Right lobe of liver (tissue), 6 donors: ENCODE results near the gene TMEM256. TPM values are rescaled to one million over a fixed set of nuclear protein-coding genes. Genes with fewer than 3 reads are reported as not detected.

ENCODE experiments used
- ATAC-seq, 4 donors: fragments of 200-7000 bp; cut with Tn5 transposase; one replicate each; pipeline ENCODE4 v1.9.1; 2020; ENCODE audit warnings: mild to moderate bottlenecking in 4 of 4, moderate library complexity in 4 of 4
- DNase-seq, 3 donors: peaks; one replicate each; pipeline ENCODE4 v3.0.0-alpha.2; 2020
- H3K27ac ChIP-seq, 3 donors: fragments of 200-600 bp; one replicate each; pipeline ENCODE4 v1.8.0; 2022
- H3K27me3 ChIP-seq, 2 donors: fragments of 200-600 bp; one replicate each; pipeline ENCODE4 v1.8.0; 2022
- H3K36me3 ChIP-seq, 4 donors: fragments of 200-600 bp; sonication (generic) in 1 of 4; one replicate each; pipeline versions ENCODE4 v1.5.1 to v1.8.0; 2017 to 2022; ENCODE audit warnings: control low read depth in 1 of 4
- H3K4me1 ChIP-seq, 4 donors: fragments of 200-600 bp; sonication (generic) in 1 of 4; one replicate each; pipeline versions ENCODE4 v1.5.1 to v1.8.0; 2017 to 2022; ENCODE audit warnings: control low read depth in 1 of 4
- H3K4me3 ChIP-seq, 3 donors: fragments of 200-600 bp; one replicate each; pipeline ENCODE4 v1.8.0; 2022
- H3K9me3 ChIP-seq, 4 donors: fragments of 200-600 bp; sonication (generic) in 1 of 4; one replicate each; pipeline versions ENCODE4 v1.5.1 to v1.8.0; 2017 to 2022; ENCODE audit warnings: control low read depth in 1 of 4
- CTCF ChIP-seq, 4 donors: fragments of 200-600 bp in 3 of 4; fragments of 450-650 bp in 1 of 4; IDR thresholded peaks; one replicate each; pipeline versions ENCODE4 v1.5.1 to v1.8.0; 2016 to 2022; ENCODE audit warnings: antibody characterized with exemption in 4 of 4, mild to moderate bottlenecking in 2 of 4
- POLR2A ChIP-seq: fragments of 450-650 bp; IDR thresholded peaks from one replicate; pipeline ENCODE4 v1.6.1; 2017; ENCODE audit warnings: antibody characterized with exemption, mild to moderate bottlenecking
- WGBS: methylation state at CpG from one replicate; pipeline ENCODE4 v1.1.6; 2018; ENCODE audit warnings: low coverage, low lambda C conversion rate; ENCODE audit not compliant: insufficient coverage; ENCODE audit errors: missing lambda C conversion rate; 5-methylcytosine and 5-hydroxymethylcytosine counted together
- intact Hi-C, 2 donors: fragments of 100-400 bp; cut with DNase I; formaldehyde crosslinking; loops; one replicate each; pipeline versions ENCODE4 v1.11.2 to v1.14.1; 2022
- total RNA-seq, 6 experiments: library from RNA; depleted of rRNA in 2 of 6; stranded (reverse); fragments of >200 nt in 2 of 6; fragmentation: NEBNext Ultra II Directional in 3 of 6; extraction: Animal tissue kit (Norgen Biotek cat#: 25700) in 3 of 6; gene quantifications; one replicate each; pipeline versions ENCODE4 v1.1.0 to v1.2.4, GENCODE V29; 2016 to 2023
- donor health status: DM: no; HTN: yes; CAD: no.
- donor health status: DM: no; HTN: no; CAD: no.
- donor health status: DM: no; HTN: no; CAD: no.
- donor health status: DM: no; HTN: yes; CAD: no.
- donor health status: DM: no; HTN: yes; CAD: no.

Gene TMEM256
- total RNA-seq, 6 experiments from 2014 or later, result 56.4 to 95.4 (median 68.9) TPM

DNA sequence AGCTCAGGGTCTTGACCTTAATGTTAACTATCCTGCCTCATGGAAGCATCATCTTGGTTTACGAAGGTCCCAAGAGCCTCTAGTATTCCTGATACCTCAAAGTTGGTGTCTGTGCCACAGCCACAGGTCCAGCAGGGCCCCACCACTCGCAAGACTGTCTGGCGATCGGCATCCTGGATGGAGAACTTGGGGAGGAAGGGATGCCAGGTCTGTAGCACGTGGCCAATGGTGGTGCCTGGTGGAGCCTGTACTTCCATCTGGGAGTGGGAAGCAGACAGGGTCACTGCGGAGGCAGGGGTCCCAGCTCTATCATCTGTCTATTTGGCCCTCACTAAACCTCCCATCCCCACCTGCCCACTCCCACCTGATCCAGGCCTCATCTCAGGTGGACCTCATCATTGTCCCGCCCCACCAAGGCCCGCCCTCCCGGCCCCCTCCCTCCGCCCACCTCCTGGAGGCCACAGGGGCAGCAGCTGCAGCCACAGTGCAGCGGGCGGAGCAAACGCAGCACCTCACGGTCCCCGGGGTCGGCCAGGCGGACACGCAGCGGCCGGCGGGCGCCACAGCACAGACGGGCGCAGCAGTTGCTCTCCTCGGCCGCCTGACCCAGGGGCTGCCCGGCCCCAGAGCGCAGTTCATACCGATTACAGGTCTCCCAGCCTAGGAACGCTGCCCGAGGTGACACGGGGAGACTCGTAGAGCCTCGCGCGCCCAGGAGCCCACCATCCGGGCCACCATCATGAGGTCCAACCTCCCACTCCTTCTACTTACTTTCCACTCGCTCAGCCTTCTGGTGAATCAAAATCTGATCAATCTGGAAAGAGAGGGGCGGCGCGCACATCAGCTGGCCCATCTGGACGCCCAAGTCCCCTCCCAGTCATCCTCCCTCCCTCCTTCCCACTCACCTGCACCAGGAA lies 10.9 kb downstream of the TMEM256 start:
- Histone ChIP-seq H3K36me3 (peaks cover 0 to 14% (median 0%) of the 10 kb centered on the region in 4 donors), H3K4me3 (peak overlapping the region in 2 of 3 donors; percentile 63 to 84), H3K27ac (no peak overlapping the region), H3K9me3 (no peaks in the 10 kb centered on the region), H3K27me3 (no peaks in the 10 kb centered on the region), H3K4me1 (peaks cover 0 to 6% (median 0%) of the 10 kb centered on the region in 4 donors)
- WGBS, result 77% methylated on average over 6 of the region's 42 CpGs
- ATAC-seq, result no peak
- TF ChIP-seq CTCF (IDR thresholded peaks at IDR 0.05) (no peak), POLR2A (no peak)
- peak in 1 of 3 donors; percentile 53 for DNase-seq
- intact Hi-C loops, result no loop called here

GRCh38 chr17:7391307-7391706 lies 12.6 kb downstream of the TMEM256 start:
- 50% methylated on average over 1 of the region's 2 CpGs for WGBS

GRCh38 chr17:7389924-7390910 lies 13.7 kb downstream of the TMEM256 start:
- WGBS, result 75% methylated on average over 3 of the region's 19 CpGs
- intact Hi-C loops, result no loop called here
- Histone ChIP-seq H3K9me3 (no peaks in the 10 kb centered on the region), H3K4me3 (no peak overlapping the region), H3K27ac (no peak overlapping the region), H3K27me3 (no peaks in the 10 kb centered on the region), H3K36me3 (peaks cover 0 to 14% (median 0%) of the 10 kb centered on the region in 4 donors), H3K4me1 (peaks cover 0 to 4% (median 0%) of the 10 kb centered on the region in 4 donors)
- ATAC-seq (no peak), DNase-seq (peak in 1 of 3 donors; percentile 43)
- TF ChIP-seq CTCF (IDR thresholded peaks at IDR 0.05) (no peak), POLR2A (no peak)

More at GRCh38 chr17:7391307-7391706, 12.6 kb downstream of the TMEM256 start:
- Histone ChIP-seq H3K4me3 (no peak overlapping the region), H3K27ac (no peak overlapping the region), H3K27me3 (no peaks in the 10 kb centered on the region), H3K9me3 (no peaks in the 10 kb centered on the region), H3K36me3 (peaks cover 0 to 14% (median 0%) of the 10 kb centered on the region in 4 donors), H3K4me1 (peaks cover 0 to 6% (median 0%) of the 10 kb centered on the region in 4 donors)
- ATAC-seq (no peak), DNase-seq (no peak)
- intact Hi-C loops, result no loop called here
- no peak for TF ChIP-seq POLR2A

GRCh38 chr17:7388856-7389255 lies 15.0 kb downstream of the TMEM256 start:
- WGBS, result 73% methylated on average over 4 of the region's 10 CpGs
- DNase-seq (no peak), ATAC-seq (no peak)
- peaks cover 0 to 14% (median 0%) of the 10 kb centered on the region in 4 donors for H3K36me3 ChIP-seq
- no peak for TF ChIP-seq POLR2A
- no peak for TF ChIP-seq CTCF (IDR thresholded peaks at IDR 0.05)
- H3K27me3 ChIP-seq, result no peaks in the 10 kb centered on the region
- H3K4me3 ChIP-seq, result no peak overlapping the region
- no peaks in the 10 kb centered on the region for H3K4me1 ChIP-seq
- no peaks in the 10 kb centered on the region for H3K9me3 ChIP-seq
- intact Hi-C loops, result no loop called here
- H3K27ac ChIP-seq, result no peak overlapping the region
